Measurements from ENCODE around the gene CXCL1. TPM values are rescaled to one million over a fixed set of nuclear protein-coding genes. Genes with fewer than 3 reads are reported as not detected.

The CXCL1 gene
- polyA plus RNA-seq, 3 donors, result 1.7 to 4.4 (median 3.5) TPM

DNA sequence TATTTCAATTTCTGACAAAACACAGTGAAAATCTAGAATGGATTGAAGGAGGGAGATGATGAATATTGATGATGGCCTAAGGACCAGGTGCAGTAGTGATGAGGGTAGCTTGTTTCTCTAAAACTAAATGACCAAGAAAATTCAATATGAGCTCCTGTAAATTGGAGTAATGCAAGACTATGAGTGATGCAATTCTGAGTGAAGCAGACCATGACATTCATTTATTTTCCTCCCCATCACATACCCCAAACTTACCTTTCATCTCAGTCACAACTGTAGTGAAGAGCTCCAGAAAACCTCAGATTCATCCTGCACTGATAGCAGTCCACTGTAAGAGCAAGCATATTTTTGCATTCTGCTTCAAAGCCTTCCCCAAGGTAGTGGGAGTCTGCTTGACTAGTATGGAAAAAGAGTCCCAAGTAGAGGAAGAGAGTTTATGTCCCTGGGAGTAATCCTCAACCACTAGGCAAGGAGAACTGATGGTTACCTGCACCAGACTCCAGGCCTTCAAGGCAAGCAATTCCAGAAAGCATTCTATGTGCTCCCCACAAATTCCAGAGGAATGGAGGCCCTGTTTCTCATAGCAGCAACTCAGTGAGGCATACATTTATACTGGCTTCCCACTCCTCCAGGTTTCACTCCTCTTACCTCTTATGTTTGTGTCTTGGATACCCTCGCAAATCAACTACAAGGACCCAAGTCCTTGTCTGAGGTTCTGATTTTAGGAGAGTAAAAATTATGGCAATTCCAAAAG, 47.2 kb downstream of the CXCL1 start:
- Histone ChIP-seq H3K4me2 (replicated peaks; ENCODE audit: extremely low read depth, low read length, poor library complexity, severe bottlenecking) (no peak overlapping the region), H3K4me1 (ENCODE audit: control insufficient read depth in 1 of 2, insufficient read depth in 2 of 2, low read length in 2 of 2) (no peaks in the 10 kb centered on the region), H3K36me3 (replicated peaks in 1 of 2; ENCODE audit: control insufficient read depth in 1 of 2, insufficient read depth in 2 of 2, low read length in 2 of 2) (no peaks in the 10 kb centered on the region), H4K20me1 (ENCODE audit: insufficient read depth, low read length) (no peaks in the 10 kb centered on the region), H3K79me2 (ENCODE audit: insufficient read depth, low read length) (no peaks in the 10 kb centered on the region), H3K4me3 (replicated peaks in 1 of 3; ENCODE audit: low read depth in 2 of 3, low read length in 3 of 3) (no peak overlapping the region), H3K27ac (ENCODE audit: low read depth in 1 of 2, low read length in 2 of 2) (no peak overlapping the region), H2AFZ (ENCODE audit: insufficient read depth, low read depth, low read length, poor library complexity, severe bottlenecking) (no peak overlapping the region), H3K27me3 (ENCODE audit: control insufficient read depth in 2 of 2, insufficient read depth in 2 of 2, low read length in 2 of 2) (no peaks in the 10 kb centered on the region), H3K9ac (ENCODE audit: insufficient read depth, low read length, poor library complexity, severe bottlenecking) (no peak overlapping the region), H3K9me3 (replicated peaks in 1 of 2; ENCODE audit: control insufficient read depth in 1 of 2, insufficient read depth in 1 of 2, low read length in 2 of 2) (no peaks in the 10 kb centered on the region)
- TF ChIP-seq, protein P1, sequence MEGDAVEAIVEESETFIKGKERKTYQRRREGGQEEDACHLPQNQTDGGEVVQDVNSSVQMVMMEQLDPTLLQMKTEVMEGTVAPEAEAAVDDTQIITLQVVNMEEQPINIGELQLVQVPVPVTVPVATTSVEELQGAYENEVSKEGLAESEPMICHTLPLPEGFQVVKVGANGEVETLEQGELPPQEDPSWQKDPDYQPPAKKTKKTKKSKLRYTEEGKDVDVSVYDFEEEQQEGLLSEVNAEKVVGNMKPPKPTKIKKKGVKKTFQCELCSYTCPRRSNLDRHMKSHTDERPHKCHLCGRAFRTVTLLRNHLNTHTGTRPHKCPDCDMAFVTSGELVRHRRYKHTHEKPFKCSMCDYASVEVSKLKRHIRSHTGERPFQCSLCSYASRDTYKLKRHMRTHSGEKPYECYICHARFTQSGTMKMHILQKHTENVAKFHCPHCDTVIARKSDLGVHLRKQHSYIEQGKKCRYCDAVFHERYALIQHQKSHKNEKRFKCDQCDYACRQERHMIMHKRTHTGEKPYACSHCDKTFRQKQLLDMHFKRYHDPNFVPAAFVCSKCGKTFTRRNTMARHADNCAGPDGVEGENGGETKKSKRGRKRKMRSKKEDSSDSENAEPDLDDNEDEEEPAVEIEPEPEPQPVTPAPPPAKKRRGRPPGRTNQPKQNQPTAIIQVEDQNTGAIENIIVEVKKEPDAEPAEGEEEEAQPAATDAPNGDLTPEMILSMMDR (IDR thresholded peaks at IDR 0.05), result no peak
- no peak for DNase-seq
- Mint-ChIP-seq H3K4me3 (no peak overlapping the region), H3K9me3 (no peaks in the 10 kb centered on the region), H3K36me3 (no peaks in the 10 kb centered on the region), H3K27me3 (ENCODE audit: low read depth in 3 of 3) (peaks cover 0 to 5% (median 0%) of the 10 kb centered on the region in 3 donors), H3K27ac (no peak overlapping the region), H3K4me1 (no peaks in the 10 kb centered on the region)
- no CpG with 5 or more reads among the region's 1 CpG for whole genome bisulfite sequencing (ENCODE audit: insufficient coverage)
- intact Hi-C loops (cut with micrococcal nuclease), result no loop called here

DNA sequence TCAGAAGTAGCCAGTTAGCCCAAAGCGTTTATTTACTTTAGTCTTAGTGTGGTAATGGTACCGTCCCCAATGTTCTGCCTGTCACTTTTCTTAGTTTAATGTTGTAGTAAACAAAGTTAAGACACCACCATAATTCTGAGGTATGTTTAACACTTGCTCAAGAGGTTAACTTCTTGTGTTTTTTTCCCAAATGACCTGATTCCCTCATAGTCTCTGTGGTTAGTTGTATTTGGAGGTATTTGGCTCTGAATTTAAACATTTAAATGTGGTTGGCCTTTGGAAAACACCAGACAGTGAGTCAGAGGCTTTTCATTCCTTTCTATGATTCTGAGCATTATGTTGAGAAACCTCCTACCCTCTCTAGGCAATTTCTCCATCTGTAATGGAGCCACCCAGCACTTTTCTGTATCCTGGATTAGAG, 47.9 kb downstream of the CXCL1 start:
- Mint-ChIP-seq H3K27me3 (ENCODE audit: low read depth in 3 of 3) (peaks cover 0 to 5% (median 0%) of the 10 kb centered on the region in 3 donors), H3K4me1 (no peaks in the 10 kb centered on the region), H3K27ac (no peak overlapping the region), H3K9me3 (no peaks in the 10 kb centered on the region), H3K4me3 (no peak overlapping the region), H3K36me3 (no peaks in the 10 kb centered on the region)
- H3K27ac ChIP-seq (ENCODE audit: low read depth in 1 of 2, low read length in 2 of 2), result no peak overlapping the region
- H2AFZ ChIP-seq (ENCODE audit: insufficient read depth, low read depth, low read length, poor library complexity, severe bottlenecking), result peak overlapping the region; percentile 30
- no peaks in the 10 kb centered on the region for H3K27me3 ChIP-seq (ENCODE audit: control insufficient read depth in 2 of 2, insufficient read depth in 2 of 2, low read length in 2 of 2)
- no peak overlapping the region for H3K4me2 ChIP-seq (replicated peaks; ENCODE audit: extremely low read depth, low read length, poor library complexity, severe bottlenecking)
- DNase-seq, result peak in 2 of 3 donors; percentile 23 to 30
- no peaks in the 10 kb centered on the region for H3K9me3 ChIP-seq (replicated peaks in 1 of 2; ENCODE audit: control insufficient read depth in 1 of 2, insufficient read depth in 1 of 2, low read length in 2 of 2)
- H3K79me2 ChIP-seq (ENCODE audit: insufficient read depth, low read length), result no peaks in the 10 kb centered on the region
- WGBS (ENCODE audit: insufficient coverage), result 100% methylated on average over 1 of the region's 2 CpGs
- H3K4me1 ChIP-seq (ENCODE audit: control insufficient read depth in 1 of 2, insufficient read depth in 2 of 2, low read length in 2 of 2), result no peaks in the 10 kb centered on the region
- intact Hi-C loops (cut with micrococcal nuclease), result no loop called here
- no peaks in the 10 kb centered on the region for H3K36me3 ChIP-seq (replicated peaks in 1 of 2; ENCODE audit: control insufficient read depth in 1 of 2, insufficient read depth in 2 of 2, low read length in 2 of 2)
- no peaks in the 10 kb centered on the region for H4K20me1 ChIP-seq (ENCODE audit: insufficient read depth, low read length)
- H3K9ac ChIP-seq (ENCODE audit: insufficient read depth, low read length, poor library complexity, severe bottlenecking), result no peak overlapping the region
- H3K4me3 ChIP-seq (replicated peaks in 1 of 3; ENCODE audit: low read depth in 2 of 3, low read length in 3 of 3), result no peak overlapping the region
- TF ChIP-seq, protein P1 (IDR thresholded peaks at IDR 0.05), result no peak
